ENCODE results near the gene NR4A3. TPM values are rescaled to one million over a fixed set of nuclear protein-coding genes. Genes with fewer than 3 reads are reported as not detected.

The NR4A3 gene
- total and polyA plus RNA-seq, 2 donors (not counting 1 experiment from before 2014, with no cell fraction given) = 8.2 to 9.1 TPM

DNA sequence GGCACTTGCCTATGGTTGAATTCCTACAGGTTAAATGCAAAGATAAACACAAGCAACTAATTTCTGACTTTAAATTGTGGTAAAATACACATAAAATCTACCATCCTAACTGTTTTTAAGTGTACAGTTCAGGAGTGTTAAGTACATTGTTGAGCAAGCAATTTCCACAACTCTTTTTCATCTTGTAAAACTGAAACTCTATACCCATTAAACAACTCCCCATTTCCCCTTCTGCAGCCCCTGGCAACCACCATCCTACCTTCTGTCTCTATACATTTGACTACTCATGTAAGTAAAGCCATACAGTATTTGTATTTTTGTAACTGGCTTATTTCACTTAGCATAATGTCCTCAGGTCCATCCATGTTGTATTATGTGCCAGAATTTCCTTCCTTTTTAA, 46.3 kb downstream of the NR4A3 start:
- Histone ChIP-seq H3K9ac (ENCODE audit: insufficient read depth, low read length) (no peak overlapping the region), H2AFZ (ENCODE audit: low read length) (no peak overlapping the region), H3K4me3 (replicated peaks in 1 of 4; ENCODE audit: control extremely low read depth in 1 of 4, insufficient read depth in 1 of 4, low read depth in 3 of 4, low read length in 4 of 4) (no peak overlapping the region), H3K4me1 (ENCODE audit: control insufficient read depth, extremely low read depth, insufficient read depth, low read length) (no peaks in the 10 kb centered on the region), H3K27ac (ENCODE audit: insufficient read depth, low read length) (no peak overlapping the region), H3K4me2 (ENCODE audit: extremely low read depth, insufficient read depth, low read length) (no peak overlapping the region), H4K20me1 (ENCODE audit: control insufficient read depth, extremely low read depth, insufficient read depth, low read length) (no peaks in the 10 kb centered on the region), H3K9me3 (ENCODE audit: control insufficient read depth, insufficient read depth, low read depth, low read length) (no peaks in the 10 kb centered on the region), H3K79me2 (ENCODE audit: control insufficient read depth, insufficient read depth, low read length) (no peaks in the 10 kb centered on the region), H3K36me3 (ENCODE audit: control insufficient read depth, insufficient read depth, low read length) (no peaks in the 10 kb centered on the region), H3K27me3 (ENCODE audit: control insufficient read depth, insufficient read depth, low read length) (no peaks in the 10 kb centered on the region)
- no peak for DNase-seq (ENCODE audit: low read depth in 2 of 2)
- TF ChIP-seq, protein P1, sequence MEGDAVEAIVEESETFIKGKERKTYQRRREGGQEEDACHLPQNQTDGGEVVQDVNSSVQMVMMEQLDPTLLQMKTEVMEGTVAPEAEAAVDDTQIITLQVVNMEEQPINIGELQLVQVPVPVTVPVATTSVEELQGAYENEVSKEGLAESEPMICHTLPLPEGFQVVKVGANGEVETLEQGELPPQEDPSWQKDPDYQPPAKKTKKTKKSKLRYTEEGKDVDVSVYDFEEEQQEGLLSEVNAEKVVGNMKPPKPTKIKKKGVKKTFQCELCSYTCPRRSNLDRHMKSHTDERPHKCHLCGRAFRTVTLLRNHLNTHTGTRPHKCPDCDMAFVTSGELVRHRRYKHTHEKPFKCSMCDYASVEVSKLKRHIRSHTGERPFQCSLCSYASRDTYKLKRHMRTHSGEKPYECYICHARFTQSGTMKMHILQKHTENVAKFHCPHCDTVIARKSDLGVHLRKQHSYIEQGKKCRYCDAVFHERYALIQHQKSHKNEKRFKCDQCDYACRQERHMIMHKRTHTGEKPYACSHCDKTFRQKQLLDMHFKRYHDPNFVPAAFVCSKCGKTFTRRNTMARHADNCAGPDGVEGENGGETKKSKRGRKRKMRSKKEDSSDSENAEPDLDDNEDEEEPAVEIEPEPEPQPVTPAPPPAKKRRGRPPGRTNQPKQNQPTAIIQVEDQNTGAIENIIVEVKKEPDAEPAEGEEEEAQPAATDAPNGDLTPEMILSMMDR (conservative IDR thresholded peaks at IDR 0.05 in 1 of 2, IDR thresholded peaks at IDR 0.05 in 1 of 2; ENCODE audit: low read depth in 1 of 2, low read length in 2 of 2) = no peak

DNA sequence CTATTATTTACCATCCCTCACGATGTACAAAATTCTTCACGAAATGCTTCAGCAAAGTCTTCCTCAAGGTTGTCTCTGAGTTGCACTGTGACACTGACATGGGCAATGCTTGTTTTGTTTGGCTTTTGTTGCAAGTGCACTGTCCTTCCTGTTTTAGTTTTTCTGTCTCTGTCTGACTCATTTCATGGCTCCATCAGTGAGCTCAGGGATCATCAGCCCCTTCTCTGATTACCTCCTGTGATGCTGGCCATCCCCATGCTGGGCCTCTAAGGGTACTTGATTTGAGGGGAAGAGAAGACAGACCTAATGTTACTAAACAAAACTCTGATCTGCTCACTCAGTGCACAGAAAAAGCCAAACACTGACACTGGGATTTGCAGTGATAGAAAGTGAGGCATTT, 47.2 kb downstream of the NR4A3 start:
- no peaks in the 10 kb centered on the region for H3K4me1 ChIP-seq (ENCODE audit: control insufficient read depth, extremely low read depth, insufficient read depth, low read length)
- H2AFZ ChIP-seq (ENCODE audit: low read length) = no peak overlapping the region
- no peak overlapping the region for H3K9ac ChIP-seq (ENCODE audit: insufficient read depth, low read length)
- no peaks in the 10 kb centered on the region for H3K36me3 ChIP-seq (ENCODE audit: control insufficient read depth, insufficient read depth, low read length)
- no peak overlapping the region for H3K4me2 ChIP-seq (ENCODE audit: extremely low read depth, insufficient read depth, low read length)
- H3K79me2 ChIP-seq (ENCODE audit: control insufficient read depth, insufficient read depth, low read length) = no peaks in the 10 kb centered on the region
- no peaks in the 10 kb centered on the region for H4K20me1 ChIP-seq (ENCODE audit: control insufficient read depth, extremely low read depth, insufficient read depth, low read length)
- TF ChIP-seq EZH2 (IDR thresholded peaks at IDR 0.05; ENCODE audit: low read length, missing control alignments) = no peak
- TF ChIP-seq, protein P1 (conservative IDR thresholded peaks at IDR 0.05 in 1 of 2, IDR thresholded peaks at IDR 0.05 in 1 of 2; ENCODE audit: low read depth in 1 of 2, low read length in 2 of 2) = no peak
- H3K4me3 ChIP-seq (replicated peaks in 1 of 4; ENCODE audit: control extremely low read depth in 1 of 4, insufficient read depth in 1 of 4, low read depth in 3 of 4, low read length in 4 of 4) = no peak overlapping the region
- H3K27ac ChIP-seq (ENCODE audit: insufficient read depth, low read length) = no peak overlapping the region
- DNase-seq (ENCODE audit: low read depth in 2 of 2) = no peak
- no peaks in the 10 kb centered on the region for H3K9me3 ChIP-seq (ENCODE audit: control insufficient read depth, insufficient read depth, low read depth, low read length)
- H3K27me3 ChIP-seq (ENCODE audit: control insufficient read depth, insufficient read depth, low read length) = no peaks in the 10 kb centered on the region

- DNase-seq (ENCODE audit: low read depth in 2 of 2) = peak in 1 of 2 donors; percentile 41
- H3K27me3 ChIP-seq (ENCODE audit: control insufficient read depth, insufficient read depth, low read length) = no peaks in the 10 kb centered on the region
- no peak overlapping the region for H2AFZ ChIP-seq (ENCODE audit: low read length)
- no peaks in the 10 kb centered on the region for H4K20me1 ChIP-seq (ENCODE audit: control insufficient read depth, extremely low read depth, insufficient read depth, low read length)
- no peaks in the 10 kb centered on the region for H3K79me2 ChIP-seq (ENCODE audit: control insufficient read depth, insufficient read depth, low read length)
- no peaks in the 10 kb centered on the region for H3K9me3 ChIP-seq (ENCODE audit: control insufficient read depth, insufficient read depth, low read depth, low read length)
- no peak overlapping the region for H3K4me2 ChIP-seq (ENCODE audit: extremely low read depth, insufficient read depth, low read length)
- no peaks in the 10 kb centered on the region for H3K36me3 ChIP-seq (ENCODE audit: control insufficient read depth, insufficient read depth, low read length)
- no peaks in the 10 kb centered on the region for H3K4me1 ChIP-seq (ENCODE audit: control insufficient read depth, extremely low read depth, insufficient read depth, low read length)
- H3K9ac ChIP-seq (ENCODE audit: insufficient read depth, low read length) = no peak overlapping the region
- TF ChIP-seq, protein P1 (conservative IDR thresholded peaks at IDR 0.05 in 1 of 2, IDR thresholded peaks at IDR 0.05 in 1 of 2; ENCODE audit: low read depth in 1 of 2, low read length in 2 of 2) = no peak
- no peak for TF ChIP-seq EZH2 (IDR thresholded peaks at IDR 0.05; ENCODE audit: low read length, missing control alignments)
- H3K27ac ChIP-seq (ENCODE audit: insufficient read depth, low read length) = no peak overlapping the region
- H3K4me3 ChIP-seq (replicated peaks in 1 of 4; ENCODE audit: control extremely low read depth in 1 of 4, insufficient read depth in 1 of 4, low read depth in 3 of 4, low read length in 4 of 4) = no peak overlapping the region
Observed at GRCh38 chr9:99870126-99870525, 48.4 kb downstream of the NR4A3 start.

Data from fibroblast of lung (primary cell).